C4-2B (cell line): ENCODE measurements around the gene ZNF467.

Experiments
- ZFX ChIP-seq: fragments of 450-650 bp; IDR thresholded peaks from 2 replicates; pipeline ENCODE4 v1.6.1; 2017
- TF ChIP-seq, protein P1 (sequence below): fragments of 450-650 bp; conservative IDR thresholded peaks from 2 replicates; pipeline ENCODE4 v1.5.1; 2017; ENCODE audit warnings: mild to moderate bottlenecking

DNA sequence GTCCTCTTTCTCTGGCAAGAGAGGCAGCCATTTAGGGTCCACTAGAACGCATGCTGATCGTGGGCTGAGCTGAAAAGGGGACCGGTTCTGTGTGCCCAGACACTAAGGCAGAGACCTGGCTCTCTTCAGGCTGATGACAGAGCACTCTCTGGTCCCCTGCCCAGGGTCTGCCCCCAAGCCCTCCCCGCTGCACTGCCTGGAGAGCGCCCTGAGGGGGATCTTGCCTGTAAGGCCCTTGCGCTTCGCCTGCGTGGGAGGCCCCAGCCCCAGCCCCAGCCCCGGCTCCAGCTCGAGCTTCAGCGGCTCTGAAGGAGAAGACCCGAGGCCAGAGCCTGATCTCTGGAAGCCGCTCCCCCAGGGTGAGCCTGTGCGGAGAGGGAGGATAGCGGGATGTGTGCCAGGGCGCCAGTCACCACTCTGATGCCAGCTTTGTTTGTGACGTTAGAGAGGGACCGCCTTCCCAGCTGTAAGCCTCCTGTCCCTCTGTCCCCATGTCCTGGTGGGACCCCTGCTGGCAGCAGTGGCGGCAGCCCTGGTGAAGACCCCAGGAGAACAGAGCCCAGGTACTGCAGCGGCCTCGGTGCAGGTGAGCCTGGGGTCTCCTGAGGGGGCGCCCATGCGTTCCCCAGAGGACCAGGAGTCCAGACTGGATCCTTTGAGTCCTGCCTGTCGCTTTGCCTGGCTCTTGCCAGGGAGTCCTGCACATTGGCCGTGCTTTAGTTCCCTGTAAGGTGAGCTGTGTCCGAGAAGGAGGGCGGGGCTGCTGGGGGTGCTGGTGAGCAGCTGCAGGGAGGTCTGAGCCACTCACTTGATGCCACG lies 43.2 kb downstream of the ZNF467 start:
- TF ChIP-seq, protein P1, sequence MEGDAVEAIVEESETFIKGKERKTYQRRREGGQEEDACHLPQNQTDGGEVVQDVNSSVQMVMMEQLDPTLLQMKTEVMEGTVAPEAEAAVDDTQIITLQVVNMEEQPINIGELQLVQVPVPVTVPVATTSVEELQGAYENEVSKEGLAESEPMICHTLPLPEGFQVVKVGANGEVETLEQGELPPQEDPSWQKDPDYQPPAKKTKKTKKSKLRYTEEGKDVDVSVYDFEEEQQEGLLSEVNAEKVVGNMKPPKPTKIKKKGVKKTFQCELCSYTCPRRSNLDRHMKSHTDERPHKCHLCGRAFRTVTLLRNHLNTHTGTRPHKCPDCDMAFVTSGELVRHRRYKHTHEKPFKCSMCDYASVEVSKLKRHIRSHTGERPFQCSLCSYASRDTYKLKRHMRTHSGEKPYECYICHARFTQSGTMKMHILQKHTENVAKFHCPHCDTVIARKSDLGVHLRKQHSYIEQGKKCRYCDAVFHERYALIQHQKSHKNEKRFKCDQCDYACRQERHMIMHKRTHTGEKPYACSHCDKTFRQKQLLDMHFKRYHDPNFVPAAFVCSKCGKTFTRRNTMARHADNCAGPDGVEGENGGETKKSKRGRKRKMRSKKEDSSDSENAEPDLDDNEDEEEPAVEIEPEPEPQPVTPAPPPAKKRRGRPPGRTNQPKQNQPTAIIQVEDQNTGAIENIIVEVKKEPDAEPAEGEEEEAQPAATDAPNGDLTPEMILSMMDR = no peak
- no peak for TF ChIP-seq ZFX
